ENCODE data around the gene RNF41.

DNA sequence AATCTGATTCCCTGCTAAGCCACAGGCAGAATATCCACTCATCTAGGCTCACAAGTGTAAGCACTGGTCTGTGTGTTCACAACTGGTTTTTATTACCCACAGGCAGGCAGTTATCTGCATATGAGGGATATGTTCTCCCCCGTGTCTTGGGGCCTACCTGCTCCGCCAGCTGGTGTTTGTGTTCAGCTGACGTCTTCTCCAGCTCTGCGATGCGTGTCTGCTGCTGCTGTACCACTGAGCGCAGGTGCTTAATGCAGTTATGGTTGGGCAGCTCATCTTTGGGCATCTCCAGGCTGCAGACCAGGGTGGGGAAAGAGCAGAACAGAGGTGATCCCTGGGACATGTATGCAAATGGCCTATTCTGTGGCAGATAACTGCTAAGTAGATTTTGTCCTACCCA is 13.7 kb downstream of the RNF41 start:
- TF ChIP-seq CTCF (IDR thresholded peaks at IDR 0.05; ENCODE audit: insufficient read depth, low read length) (no peak), POLR2AphosphoS5 (IDR thresholded peaks at IDR 0.05; ENCODE audit: low read depth) (no peak), REST (IDR thresholded peaks at IDR 0.05; ENCODE audit: insufficient replicate concordance, low read depth) (no peak)
